Measurements from ENCODE around the gene ACSS1.

Gene ACSS1

DNA sequence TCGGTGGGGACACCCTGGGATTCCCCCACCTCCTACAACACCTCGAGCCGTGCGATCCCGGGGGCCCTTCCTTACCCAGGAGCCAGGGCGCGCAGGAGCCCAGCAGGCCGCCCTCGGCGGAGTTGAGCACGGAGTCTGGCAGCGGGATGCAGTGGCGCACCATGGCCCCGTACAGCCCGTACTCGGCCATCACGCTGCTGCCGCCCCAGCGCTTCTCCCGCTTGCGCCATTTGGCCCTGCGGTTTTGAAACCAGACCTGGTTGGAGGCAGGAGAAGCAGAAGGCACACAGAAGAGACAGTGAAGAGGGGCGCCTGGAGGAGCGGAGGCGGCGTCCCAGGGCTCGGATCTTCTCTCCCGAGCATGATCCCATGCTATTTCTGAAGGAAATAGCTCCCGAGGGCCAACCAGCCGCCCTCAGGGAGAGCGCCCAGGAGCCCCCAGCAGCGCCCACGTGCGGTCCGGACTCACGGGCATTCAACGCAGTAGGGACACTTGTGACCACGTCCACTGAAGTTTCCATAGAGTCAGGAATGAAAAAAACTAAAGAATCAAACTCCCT is 19.8 kb upstream of the ACSS1 start:
- DNase-seq, result no peak

DNA sequence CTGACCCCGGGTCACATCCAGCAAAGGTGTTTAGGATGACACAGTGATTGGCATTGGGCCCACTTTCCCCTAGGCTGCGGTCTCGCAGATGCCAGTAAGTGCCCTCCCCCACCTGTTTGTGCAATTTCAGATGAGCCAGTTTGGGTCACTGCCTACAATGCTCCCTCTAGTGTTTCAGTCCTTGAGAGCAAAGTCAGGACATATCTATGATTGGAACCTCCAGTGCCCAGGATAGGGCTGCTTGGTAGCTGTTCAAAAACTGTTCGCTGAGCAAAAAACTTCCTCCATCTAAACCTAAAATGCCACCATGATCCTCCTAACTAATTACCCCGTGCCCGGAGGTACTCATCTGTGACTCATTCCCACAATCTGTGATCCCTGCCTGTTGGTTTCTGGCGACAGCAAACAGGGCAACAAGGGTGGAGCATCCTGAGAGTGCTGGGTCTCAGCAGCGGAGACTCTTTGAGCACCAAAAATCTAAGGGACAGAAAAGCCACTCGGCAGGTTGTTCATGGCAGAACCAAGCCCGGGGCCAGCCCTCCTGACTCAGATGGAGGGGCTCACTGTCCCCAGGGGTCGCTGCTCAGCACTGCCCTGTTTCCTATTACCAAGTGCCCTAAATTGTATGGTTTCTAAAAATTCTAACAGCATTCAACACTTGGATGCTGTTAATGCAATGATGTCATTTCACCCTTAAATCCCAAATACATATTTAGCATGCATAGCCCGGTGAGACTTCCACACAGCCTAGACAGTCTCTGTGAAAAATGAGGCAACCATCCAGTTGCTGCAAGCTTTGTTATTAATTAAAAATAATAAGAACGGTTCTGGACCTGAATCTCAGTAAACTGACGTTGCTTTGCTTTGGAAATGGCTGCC is 19.0 kb upstream of the ACSS1 start:
- DNase-seq, result no peak

DNA sequence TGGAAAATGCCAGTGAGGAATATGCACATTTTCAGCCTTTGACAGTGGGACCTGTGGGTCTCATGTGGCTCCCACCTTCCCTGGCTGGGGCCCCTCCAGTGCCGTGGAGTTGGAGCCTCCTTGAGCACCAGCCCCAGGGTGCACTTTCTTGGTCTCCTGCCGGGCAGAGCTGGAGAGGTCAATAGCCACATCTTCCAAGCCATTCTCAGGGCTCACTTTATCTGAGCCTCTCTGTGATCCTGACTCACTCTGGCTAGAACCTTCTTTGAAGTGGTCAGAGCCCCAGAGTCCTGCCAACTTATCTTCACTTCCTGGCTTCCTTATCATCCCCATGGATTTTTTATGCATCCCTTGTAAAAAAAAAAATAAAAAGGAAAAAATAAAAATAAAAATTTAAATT is 18.3 kb upstream of the ACSS1 start:
- no peak for DNase-seq

DNA sequence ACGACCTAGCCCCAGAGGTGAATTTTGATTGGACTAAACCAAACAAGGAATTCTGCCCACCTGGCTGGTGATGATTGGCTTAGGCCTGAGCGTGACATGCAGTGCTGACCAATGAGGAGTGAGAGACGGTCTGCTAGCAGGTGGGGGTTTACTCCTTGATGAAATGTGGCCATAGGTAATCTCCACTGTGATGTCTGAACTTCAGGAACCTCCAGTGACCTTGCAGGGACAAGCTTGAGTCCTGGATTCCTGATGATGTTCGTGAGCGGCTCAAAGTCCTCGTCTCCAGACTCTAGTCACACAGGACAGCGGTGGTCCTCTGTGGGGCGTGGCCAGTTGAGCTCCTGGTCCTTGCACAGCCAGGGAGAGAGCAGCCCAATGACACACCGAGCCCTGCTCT is 15.6 kb upstream of the ACSS1 start:
- no peak for DNase-seq

DNA sequence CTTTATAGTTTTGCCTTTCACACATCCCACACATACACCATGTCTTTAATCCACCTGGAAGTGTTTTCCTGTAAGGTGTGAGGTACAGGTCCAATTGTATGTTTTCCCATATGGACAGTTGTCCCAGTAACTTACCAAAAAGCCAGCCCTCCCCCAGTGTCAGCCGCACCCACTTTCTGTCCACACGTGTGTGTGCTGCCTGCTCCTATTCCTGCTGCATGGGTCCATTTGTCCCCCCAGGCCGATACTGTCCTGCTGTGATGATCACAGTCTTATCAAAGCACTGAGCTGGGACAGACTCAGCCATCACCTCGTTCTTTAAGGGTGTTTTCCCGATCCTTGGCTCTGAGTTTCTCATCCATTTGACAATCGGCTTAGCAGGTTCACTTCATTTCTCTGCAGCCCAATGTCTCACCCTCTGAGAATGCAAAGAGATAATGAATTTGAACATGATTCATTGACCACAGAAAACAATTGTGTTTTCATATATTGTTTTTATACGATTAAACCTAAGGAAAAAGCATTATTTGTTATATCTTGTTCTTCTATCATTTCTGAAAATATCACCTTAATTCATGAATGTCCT is 14.4 kb upstream of the ACSS1 start:
- no peak for DNase-seq

DNA sequence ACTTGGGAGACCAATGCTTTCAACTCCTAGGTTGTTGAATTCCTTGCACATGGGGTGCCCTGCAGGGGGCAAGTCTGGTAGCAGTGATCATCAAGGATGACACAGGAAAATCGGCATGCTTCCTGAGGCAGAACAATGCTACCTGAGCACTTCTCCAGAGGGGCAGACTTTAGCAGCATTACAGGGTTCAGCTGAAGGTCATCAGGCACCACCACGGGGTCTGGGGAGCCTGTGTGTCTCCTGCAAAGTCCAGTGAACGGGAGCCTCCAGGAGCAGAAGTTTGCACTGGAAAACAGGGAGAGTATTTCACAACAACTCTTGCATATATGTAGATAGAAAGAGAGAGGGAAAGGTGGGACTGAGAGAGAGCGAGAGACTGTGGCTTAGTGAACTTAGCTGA is 13.8 kb upstream of the ACSS1 start:
- no peak for DNase-seq

DNA sequence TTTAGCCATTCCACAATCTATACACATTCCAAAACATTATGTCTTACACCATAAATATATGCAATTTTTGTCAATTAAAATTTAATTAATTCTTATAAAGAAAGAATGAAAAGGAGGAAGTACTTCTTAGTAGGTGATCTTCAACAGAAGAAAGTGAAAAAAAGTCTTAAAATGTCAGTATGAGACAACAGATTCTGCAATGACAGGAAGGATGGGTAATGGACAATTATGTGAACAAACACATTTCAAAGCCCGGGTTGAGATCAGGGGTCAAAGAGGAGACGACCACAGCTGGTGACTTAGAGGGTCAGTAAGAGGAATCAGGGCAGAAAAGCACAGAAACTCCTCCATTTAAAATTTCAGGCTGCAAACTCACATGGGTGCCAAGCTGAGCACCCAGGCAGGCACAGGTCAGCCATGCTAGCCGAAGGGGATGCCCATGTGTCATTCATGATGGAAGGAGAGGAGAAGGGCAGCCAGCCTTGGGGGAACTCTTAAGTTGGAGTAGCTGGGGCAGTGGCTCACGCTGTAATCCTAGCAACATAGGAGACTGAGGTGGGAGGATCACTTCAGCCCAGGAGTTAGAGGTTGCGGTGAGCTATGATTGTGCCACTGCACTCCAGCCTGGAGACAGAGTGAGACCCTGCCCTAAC is 13.0 kb upstream of the ACSS1 start:
- no peak for DNase-seq

DNA sequence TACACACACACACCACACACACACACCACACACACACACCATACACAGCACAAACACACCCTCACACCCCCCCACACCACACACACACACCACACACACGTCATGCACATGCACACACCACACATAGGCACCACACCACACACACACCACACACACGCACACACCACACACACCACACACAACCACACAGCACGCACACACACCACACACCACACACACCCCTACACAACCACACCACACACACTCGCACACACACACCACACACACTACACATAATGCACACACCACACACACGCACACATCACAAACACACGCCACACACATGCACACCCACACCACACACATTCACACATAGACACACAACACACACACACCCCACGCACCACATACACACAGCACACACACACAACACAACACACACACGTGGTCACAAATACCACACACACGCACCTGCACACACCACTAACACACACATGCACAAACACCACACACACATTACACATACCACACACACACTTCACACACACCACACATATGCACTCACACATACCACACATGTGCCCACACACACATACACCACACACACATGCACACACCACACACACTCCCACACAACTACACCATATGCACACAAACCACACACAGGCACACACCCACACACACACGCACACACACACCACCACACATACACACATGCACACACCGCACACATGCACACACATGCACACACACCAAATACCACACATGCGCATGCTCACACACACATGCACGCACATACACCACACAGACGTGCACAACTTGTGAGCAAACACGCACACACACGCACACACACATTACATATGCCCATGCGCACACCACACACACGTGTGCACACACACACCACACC is 9.4 kb upstream of the ACSS1 start:
- DNase-seq, result no peak

DNA sequence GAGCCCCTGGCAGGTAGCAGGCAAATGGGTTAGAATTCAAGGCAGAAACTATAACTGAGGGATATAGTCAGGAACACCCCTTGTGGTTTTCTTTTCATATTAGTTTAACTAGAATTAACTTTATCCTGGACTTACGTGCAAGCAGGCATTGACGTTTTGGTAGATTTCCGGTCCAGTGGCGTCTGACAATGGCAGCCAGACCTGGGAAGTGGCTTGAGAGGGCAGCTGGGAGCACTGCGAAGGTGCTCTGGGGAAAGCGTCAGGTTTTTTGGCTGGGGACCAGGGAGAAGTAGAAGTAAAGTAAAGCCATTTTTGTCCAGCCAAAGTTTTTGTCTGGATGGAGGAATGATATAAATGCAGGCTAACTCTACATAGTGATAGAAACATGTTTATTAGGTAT is 8.4 kb upstream of the ACSS1 start:
- DNase-seq, result no peak

DNA sequence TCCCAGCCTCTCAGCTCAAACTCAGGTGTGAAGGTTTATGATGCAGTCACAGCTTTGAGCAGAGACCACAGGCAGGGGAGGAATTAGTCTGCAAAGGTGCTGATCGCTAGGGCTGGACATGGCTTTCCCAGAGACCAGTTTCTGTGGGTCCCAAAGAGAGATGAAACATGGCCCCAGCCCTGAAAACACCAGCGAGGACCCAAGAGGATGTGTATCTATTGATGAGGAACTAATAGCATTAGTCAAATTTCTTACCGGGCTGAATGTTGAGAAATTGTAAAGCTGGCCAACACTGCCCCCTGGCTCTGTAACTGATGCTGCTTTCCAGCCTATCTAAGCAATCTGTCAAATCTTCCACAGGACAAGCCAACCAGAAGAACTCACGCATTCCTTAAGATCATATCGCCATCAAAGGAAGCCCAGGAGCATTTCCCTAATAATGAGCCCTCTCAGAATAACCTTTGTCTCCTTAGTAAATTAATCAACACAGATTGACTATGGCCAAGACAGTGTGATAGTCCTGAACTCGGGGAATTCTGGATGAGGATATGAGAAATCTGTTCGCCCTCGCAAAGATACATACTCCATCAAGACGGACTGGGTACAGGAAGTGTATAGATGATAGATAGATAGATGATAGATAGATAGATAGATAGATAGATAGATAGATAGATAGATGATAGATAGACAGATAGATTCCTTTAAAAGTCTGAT is 7.8 kb upstream of the ACSS1 start:
- peak; percentile 66 for DNase-seq

DNA sequence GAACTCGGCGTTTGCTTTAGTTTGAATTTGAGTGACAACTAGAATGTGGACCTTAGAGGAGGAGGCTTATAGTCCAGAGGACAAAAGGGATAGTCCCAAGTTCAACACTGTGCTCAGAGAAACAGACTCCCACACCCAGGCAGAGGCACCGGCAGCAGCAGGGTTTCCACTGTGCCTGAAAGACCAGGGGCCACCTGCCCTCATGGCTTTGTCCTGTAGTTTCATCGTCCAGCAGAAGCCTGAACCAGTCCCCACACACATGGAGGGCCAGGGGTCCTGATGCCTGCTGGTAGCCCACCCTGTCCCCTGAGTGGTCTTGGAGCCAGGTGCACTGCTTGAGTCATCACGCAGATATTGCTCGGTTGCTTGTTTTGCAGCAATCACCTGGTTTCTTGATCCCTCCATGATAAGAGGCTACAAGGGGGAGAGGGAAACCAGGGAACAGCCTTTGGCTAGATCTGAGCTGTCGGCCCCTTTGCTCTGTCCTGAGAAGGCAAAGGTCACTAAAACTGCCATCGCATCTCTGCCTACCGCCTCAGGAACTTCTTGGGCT is 7.2 kb upstream of the ACSS1 start:
- no peak for DNase-seq

DNA sequence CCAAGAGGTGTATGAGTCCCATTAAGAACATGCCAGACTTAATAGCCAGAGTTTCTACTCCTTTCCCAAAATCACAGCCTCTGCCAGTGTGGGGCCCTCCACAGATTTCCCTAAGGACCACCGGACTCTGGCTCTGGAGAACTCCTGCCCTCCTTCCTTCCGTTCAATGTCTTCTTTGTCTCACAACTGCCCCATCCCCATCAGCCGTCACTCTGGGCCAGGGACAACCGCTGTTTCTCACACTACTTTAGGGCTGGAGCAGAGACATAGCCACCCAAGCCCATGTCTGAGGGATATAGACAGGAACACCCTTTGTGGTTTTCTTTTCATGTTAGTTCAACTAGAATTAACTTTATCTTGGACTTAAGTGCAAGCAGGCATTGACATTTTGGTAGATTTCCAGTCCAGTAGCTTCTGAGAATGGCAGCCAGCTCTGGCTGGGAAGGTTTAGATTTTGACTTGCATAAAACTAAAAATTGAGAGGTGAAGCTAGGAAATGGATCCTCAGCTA is 6.7 kb upstream of the ACSS1 start:
- no peak for DNase-seq

DNA sequence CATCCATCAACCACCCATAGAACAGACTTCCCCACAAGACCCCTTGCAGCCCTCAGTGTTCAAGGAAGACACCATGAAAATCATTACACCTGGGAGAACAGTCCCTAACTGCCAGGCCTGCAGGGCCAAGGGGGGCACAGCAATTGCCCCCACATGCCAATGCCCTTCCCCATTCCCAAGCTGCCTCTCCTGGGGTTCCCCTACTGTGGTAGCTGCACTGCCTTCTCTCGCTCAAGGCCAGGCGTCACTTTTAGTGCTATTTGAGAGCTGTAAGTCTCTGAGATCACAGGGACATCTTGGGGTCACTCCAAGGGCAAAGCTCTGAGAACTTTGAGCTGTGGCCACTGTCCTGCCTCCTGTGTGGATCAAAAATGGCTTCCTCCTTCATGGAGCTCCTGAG is 6.0 kb upstream of the ACSS1 start:
- no peak for DNase-seq

DNA sequence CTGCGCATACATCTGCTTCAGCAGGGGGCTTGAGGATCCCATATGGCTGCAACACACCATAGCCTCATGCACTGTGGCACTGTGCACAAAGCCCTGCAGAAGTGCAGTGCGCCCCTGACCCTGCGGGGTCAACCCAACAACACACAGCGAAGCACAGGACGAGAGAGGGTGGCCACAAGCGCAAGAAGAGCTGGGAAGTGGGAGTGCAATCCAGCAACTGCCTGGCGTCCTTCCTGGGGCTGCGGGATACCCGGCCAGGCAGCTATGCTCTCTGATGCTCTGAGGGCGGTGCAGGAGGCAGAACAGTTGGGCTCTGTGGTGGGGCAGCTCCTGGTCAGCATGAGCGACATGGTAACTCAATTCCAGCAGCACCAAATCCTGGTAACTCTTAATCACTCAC is 5.6 kb upstream of the ACSS1 start:
- DNase-seq, result no peak

DNA sequence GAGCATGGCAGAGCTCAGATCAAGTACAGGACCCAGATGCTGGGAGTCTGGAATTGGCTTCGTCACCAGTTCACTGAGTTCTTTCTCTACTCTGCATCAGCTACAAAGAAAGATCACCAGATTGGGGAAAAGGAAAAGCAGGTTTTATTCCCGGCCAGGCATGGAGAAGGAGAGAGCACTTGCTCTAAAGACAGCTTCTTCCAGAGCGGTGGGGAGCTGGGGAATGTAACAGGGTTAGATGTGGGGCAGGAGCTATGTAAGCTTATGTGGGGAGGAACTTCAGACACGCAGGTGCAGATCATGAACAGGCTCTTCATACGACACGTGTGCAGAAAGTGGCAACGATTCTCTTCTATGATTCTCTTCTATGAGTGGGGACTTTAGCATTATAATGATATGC is 4.9 kb upstream of the ACSS1 start:
- no peak for DNase-seq

DNA sequence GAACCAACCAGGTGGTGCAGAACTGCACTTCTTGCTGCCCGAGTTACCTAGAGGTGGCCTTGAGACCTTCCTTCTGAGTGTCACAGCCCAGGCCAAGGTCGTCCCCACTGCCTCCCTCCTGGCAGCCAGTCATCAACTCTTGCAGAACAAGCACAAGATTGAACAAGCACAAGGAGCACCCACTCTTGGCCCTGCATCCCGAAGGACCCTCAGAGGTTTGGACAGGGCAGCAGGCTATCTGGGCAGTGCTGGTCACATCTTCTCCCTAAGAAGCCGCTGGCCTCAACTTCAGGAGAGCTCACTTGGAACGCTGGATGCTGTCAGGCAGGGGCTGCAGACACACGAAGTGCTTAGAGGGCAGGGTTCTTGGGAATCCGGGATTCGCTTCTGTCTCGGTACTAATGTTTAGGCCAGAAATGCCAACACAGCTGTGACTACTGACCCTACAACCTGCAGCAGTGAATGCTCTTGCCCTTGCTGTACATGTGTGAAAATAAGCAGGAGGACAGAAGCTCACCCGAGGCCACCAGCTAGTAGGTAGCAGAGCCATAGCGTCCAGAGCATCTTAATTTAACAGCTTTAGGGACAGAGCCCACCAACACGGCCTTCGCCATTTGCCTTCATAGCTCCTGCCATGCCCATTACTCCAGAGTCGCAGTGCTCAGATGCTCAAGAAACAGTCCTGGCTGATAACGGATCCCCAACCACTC is 4.0 kb upstream of the ACSS1 start:
- no peak for DNase-seq

DNA sequence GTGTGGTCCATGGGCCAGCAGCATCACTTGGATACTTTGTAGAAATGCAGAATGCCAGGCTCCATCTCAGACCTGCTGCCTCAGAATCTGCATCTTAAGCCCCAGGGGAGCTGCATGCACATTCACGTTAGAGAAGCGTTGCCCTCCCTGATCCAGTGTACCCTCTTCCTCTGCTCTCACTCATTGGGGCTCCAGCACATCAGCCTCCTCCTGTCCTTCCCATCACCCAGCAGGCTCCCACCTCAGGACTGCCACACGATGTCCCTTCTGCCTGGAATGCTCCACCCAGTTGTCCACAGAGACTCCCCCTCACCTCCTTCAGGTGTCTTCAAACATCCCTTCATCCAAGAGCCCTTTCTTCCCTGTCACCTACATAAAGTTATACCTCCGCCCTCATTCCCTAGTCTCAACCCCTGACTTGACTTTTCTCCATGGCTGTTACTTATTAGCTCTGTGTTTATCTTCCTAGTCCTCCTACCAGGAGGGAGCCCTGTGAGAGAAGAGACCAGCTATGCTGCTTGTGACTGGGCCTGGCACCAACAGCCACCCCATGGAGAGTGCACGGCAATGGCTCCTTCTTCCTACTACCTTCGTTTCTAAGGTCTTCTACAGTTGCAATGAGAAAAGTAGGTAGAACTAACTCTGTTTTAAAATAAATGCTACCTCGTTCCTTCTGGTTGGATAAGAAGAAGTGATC is 3.3 kb upstream of the ACSS1 start:
- no peak for DNase-seq

DNA sequence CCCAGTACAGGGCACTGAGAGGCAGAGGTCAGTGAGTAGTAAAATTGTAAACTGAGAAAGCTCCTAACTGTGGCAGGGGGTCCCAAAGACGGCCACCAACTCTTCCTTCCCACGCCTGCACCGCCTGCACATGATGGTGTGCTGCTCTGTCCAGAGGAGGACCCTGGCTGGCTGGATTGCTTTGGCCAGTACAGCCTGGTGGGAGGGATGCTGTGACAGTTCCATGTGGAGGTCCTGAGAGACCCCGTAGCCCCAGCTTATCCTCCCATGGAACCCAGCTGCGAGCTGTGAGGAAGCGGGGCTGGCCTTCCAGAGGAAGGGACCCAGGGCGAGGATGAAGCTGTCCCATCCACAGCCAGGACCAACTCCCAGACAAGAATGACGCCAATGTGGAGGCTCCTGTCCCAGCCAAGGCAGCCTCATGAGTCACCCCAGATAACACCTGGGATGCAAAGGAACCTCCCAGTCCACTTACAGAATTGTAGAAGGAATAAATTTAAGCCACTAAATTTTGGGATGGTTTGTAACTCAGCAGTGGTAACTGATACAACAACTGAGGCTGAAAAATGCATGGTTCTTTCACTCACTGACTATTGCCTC is 2.0 kb upstream of the ACSS1 start:
- DNase-seq, result no peak

DNA sequence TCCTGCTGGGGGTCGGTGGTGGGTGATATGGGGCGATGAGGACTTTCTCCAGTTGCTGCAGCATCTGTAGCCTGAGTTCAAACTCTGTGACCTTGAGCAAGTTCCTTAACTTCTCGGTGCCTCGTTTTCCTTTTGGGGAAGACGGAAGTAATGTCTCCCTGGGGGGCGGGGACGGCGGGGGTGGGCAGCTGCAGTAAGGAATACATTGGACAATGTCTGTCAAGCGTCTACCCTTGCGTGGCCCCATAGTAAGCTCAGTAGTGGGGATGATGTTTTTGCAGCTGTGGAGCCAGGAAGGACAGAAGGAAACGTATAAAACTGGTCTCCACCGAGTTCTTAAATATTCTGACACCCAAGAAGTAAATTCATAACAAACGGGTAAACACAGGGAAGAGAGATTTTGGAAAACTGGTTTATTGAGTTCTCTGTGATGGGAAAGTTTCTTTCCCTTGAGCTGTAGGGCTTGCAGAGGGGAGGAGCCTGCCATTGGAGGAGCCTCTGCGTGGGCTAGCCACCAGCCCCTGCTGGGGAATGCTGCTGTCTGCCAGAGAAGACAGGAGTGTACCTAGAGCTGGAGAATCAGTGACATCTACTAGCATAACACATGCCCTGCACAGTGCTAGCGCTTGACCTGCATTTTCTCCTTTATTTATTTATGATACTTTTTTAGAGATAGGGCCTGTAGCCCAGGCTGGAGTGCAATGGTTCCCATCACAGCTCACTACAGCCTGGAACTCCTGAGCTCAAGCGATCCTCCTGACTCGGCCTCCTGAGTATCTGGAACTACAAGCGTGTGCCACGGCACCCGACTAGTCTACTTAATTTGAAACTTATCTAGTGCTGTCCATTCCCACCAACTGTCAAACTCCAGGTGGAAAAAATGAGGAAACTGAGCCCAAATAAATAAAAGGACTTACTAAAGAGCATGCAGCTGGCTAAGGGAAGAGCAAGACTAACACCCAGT is 1.2 kb upstream of the ACSS1 start:
- no peak for DNase-seq

Data from activated naive CD4-positive, alpha-beta T cell treated with anti-CD3 and anti-CD28 coated beads, Interleukin-2, amount 50 U/mL, for 16 hours (primary cell).